ENCODE measurements around the gene DLX1.

GRCh38 chr2:172086241-172087206, 1.2 kb downstream of the DLX1 start:
- TF ChIP-seq CTCF (conservative IDR thresholded peaks at IDR 0.05; ENCODE audit: low read depth, low read length) (no peak; the same call in 1 of the 2 replicates), EZH2 (IDR thresholded peaks at IDR 0.05; ENCODE audit: low read length, unreplicated experiment) (no peak)

All from PC-3 (cell line).